ENCODE data around the gene KPNA4. TPM values are rescaled to one million over a fixed set of nuclear protein-coding genes. Genes with fewer than 3 reads are reported as not detected.

Gene KPNA4
- total RNA-seq, 6 donors from 2014 or later, result 12.6 to 51.7 (median 33.0) TPM

- H3K4me1 ChIP-seq, result peaks cover 17 to 32% (median 23%) of the 10 kb centered on the region in 4 donors
- H3K4me3 ChIP-seq, result no peak overlapping the region
- no peaks in the 10 kb centered on the region for H3K27me3 ChIP-seq
- ATAC-seq (ENCODE audit: low FRiP score in 2 of 2) (no peak), DNase-seq (peak in 1 of 2 donors; percentile 33)
- 95% methylated on average over 3 of the region's 3 CpGs; no CpG with 5 or more reads in 1 of the 2 donors for WGBS, 2 donors
- H3K9me3 ChIP-seq, result no peaks in the 10 kb centered on the region
- peaks cover 0 to 4% (median 0%) of the 10 kb centered on the region in 4 donors for H3K36me3 ChIP-seq
- TF ChIP-seq POLR2A (IDR thresholded peaks at IDR 0.05), result no peak
- no peak for TF ChIP-seq POLR2AphosphoS5 (IDR thresholded peaks at IDR 0.05)
- TF ChIP-seq CTCF (IDR thresholded peaks at IDR 0.05), result no peak
- TF ChIP-seq EP300 (IDR thresholded peaks at IDR 0.05), result no peak
- no peak overlapping the region for H3K27ac ChIP-seq
Measured at GRCh38 chr3:160567774-160568173, 2.4 kb upstream of the KPNA4 start.

- H3K27ac ChIP-seq, result peak overlapping the region; percentile 97 to 99 (median 98)
- no peaks in the 10 kb centered on the region for H3K27me3 ChIP-seq
- H3K9me3 ChIP-seq, result no peaks in the 10 kb centered on the region
- ATAC-seq (ENCODE audit: low FRiP score in 2 of 2) (no peak), DNase-seq (no peak)
- peaks cover 0 to 4% (median 0%) of the 10 kb centered on the region in 4 donors for H3K36me3 ChIP-seq
- TF ChIP-seq POLR2A (IDR thresholded peaks at IDR 0.05) (no peak), EP300 (IDR thresholded peaks at IDR 0.05) (no peak), POLR2AphosphoS5 (IDR thresholded peaks at IDR 0.05) (no peak), CTCF (IDR thresholded peaks at IDR 0.05) (no peak)
- H3K4me1 ChIP-seq, result peaks cover 30 to 45% (median 35%) of the 10 kb centered on the region in 4 donors
- peak overlapping the region; percentile 61 to 78 (median 68) for H3K4me3 ChIP-seq
- WGBS, 2 donors, result 21 to 27% methylated on average over 10 of the region's 10 CpGs
Measured at GRCh38 chr3:160566499-160566898, 1.1 kb upstream of the KPNA4 start.

- DNase-seq (peak in 1 of 2 donors; percentile 66), ATAC-seq (ENCODE audit: low FRiP score in 2 of 2) (peak; percentile 76 to 82)
- TF ChIP-seq CTCF (IDR thresholded peaks at IDR 0.05), result no peak
- TF ChIP-seq POLR2A (IDR thresholded peaks at IDR 0.05), result peak in 1 of 4 donors; percentile 30
- TF ChIP-seq EP300 (IDR thresholded peaks at IDR 0.05), result no peak
- Histone ChIP-seq H3K27me3 (no peaks in the 10 kb centered on the region), H3K4me3 (peak overlapping the region; percentile 62 to 78 (median 76)), H3K4me1 (peaks cover 37 to 55% (median 47%) of the 10 kb centered on the region in 4 donors), H3K27ac (peak overlapping the region; percentile 97 to 99 (median 98)), H3K9me3 (no peaks in the 10 kb centered on the region), H3K36me3 (peaks cover 0 to 4% (median 0%) of the 10 kb centered on the region in 4 donors)
- WGBS, 2 donors, result 0 to 1% methylated on average over 20 to 28 of the region's 62 CpGs
Measured at GRCh38 chr3:160564949-160565441, 376 bp downstream of the KPNA4 start.

- peaks cover 37 to 56% (median 51%) of the 10 kb centered on the region in 4 donors for H3K4me1 ChIP-seq
- peak overlapping the region; percentile 97 to 99 (median 98) for H3K27ac ChIP-seq
- H3K9me3 ChIP-seq, result no peaks in the 10 kb centered on the region
- H3K4me3 ChIP-seq, result peak overlapping the region; percentile 62 to 78 (median 70)
- DNase-seq (peak in 1 of 2 donors; percentile 34), ATAC-seq (ENCODE audit: low FRiP score in 2 of 2) (no peak)
- 1% methylated on average over 9 to 14 of the region's 34 CpGs for WGBS, 2 donors
- TF ChIP-seq POLR2AphosphoS5 (IDR thresholded peaks at IDR 0.05), result no peak
- TF ChIP-seq CTCF (IDR thresholded peaks at IDR 0.05), result no peak
- peak in 1 of 4 donors; percentile 15 for TF ChIP-seq POLR2A (IDR thresholded peaks at IDR 0.05)
- no peak for TF ChIP-seq EP300 (IDR thresholded peaks at IDR 0.05)
- H3K36me3 ChIP-seq, result peaks cover 0 to 4% (median 0%) of the 10 kb centered on the region in 4 donors
- H3K27me3 ChIP-seq, result no peaks in the 10 kb centered on the region
Measured at GRCh38 chr3:160564258-160564911, 986 bp downstream of the KPNA4 start.
